WTC11 (cell line): ENCODE data around the gene NPEPL1. TPM values are rescaled to one million over a fixed set of nuclear protein-coding genes. Genes with fewer than 3 reads are reported as not detected.

Experiments used
- ATAC-seq: fragments of 200-7000 bp; cut with Tn5 transposase; 2 replicates; pipeline ENCODE4 v1.10.0; 2021; ENCODE audit warnings: mild to moderate bottlenecking, moderate library complexity
- CTCF ChIA-PET: fragments of 300-600 bp; sonication (Branson Sonifier 250); formaldehyde crosslinking; loops from one replicate; lab custom pipeline; 2021; ENCODE audit warnings: antibody characterized with exemption; lab: Charles Lee
- POLR2A ChIA-PET: fragments of 350-600 bp; sonication (Branson Sonifier 250); formaldehyde crosslinking; loops from one replicate; lab custom pipeline; 2021; ENCODE audit warnings: antibody characterized with exemption; lab: Charles Lee
- DNase-seq: peaks from one replicate; pipeline ENCODE4 v3.0.0; 2021; ENCODE audit warnings: low spot score
- H3K27ac Mint-ChIP-seq: 2 replicates; pipeline ENCODE4 v1.8.0; 2021; ENCODE audit warnings: mixed read lengths
- H3K27me3 Mint-ChIP-seq: 2 replicates; pipeline ENCODE4 v1.8.0; 2021; ENCODE audit warnings: low read depth, mild to moderate bottlenecking, moderate library complexity, mixed read lengths
- H3K36me3 Mint-ChIP-seq: 2 replicates; pipeline ENCODE4 v1.8.0; 2021; ENCODE audit warnings: mixed read lengths
- H3K4me1 Mint-ChIP-seq: 2 replicates; pipeline ENCODE4 v1.8.0; 2022; ENCODE audit warnings: mixed read lengths
- H3K4me3 Mint-ChIP-seq: 2 replicates; pipeline ENCODE4 v1.8.0; 2021; ENCODE audit warnings: mild to moderate bottlenecking, moderate library complexity, mixed read lengths
- H3K9me3 Mint-ChIP-seq: 2 replicates; pipeline ENCODE4 v1.8.0; 2021; ENCODE audit warnings: mixed read lengths
- CREM ChIP-seq: sonication (generic); formaldehyde crosslinking; IDR thresholded peaks from 2 replicates; pipeline ENCODE4 v1.8.1; 2022; ENCODE audit warnings: mild to moderate bottlenecking, missing genetic modification reagents, moderate library complexity
- JAZF1 ChIP-seq: fragments of 250-450 bp; sonication (Bioruptor Pico); IDR thresholded peaks from 2 replicates; pipeline ENCODE4 v1.9.0; 2021; ENCODE audit warnings: moderate library complexity, mild to moderate bottlenecking, inconsistent platforms
- MYBL2 ChIP-seq: sonication (generic); formaldehyde crosslinking; IDR thresholded peaks from 2 replicates; pipeline ENCODE4 v1.8.1; 2023; ENCODE audit warnings: mild to moderate bottlenecking, moderate library complexity, missing genetic modification reagents
- SMAD4 ChIP-seq: sonication (generic); formaldehyde crosslinking; IDR thresholded peaks from 2 replicates; pipeline ENCODE4 v1.8.0; 2022; ENCODE audit warnings: mild to moderate bottlenecking, missing genetic modification reagents
- total RNA-seq: library from RNA; stranded (reverse); gene quantifications from 3 replicates; pipeline ENCODE4 v1.2.3, GENCODE V29; 2021
- TF ChIP-seq, protein P1 (sequence below): sonication (generic); formaldehyde crosslinking; IDR thresholded peaks from 2 replicates; pipeline ENCODE4 v1.8.0; 2023; ENCODE audit warnings: missing genetic modification reagents, mild to moderate bottlenecking, borderline replicate concordance
- TF ChIP-seq, protein P2 (sequence below): fragments of 250-450 bp; sonication (Bioruptor Pico); IDR thresholded peaks from 2 replicates; pipeline ENCODE4 v1.9.0; 2021; ENCODE audit warnings: moderate library complexity, mild to moderate bottlenecking, inconsistent platforms, borderline replicate concordance
- TF ChIP-seq, protein P3 (sequence below): sonication (generic); formaldehyde crosslinking; IDR thresholded peaks from 2 replicates; pipeline ENCODE4 v1.8.0; 2023; ENCODE audit warnings: mild to moderate bottlenecking, missing genetic modification reagents
- TF ChIP-seq, protein P4 (sequence below): sonication (generic); formaldehyde crosslinking; IDR thresholded peaks from 2 replicates; pipeline ENCODE4 v1.8.1; 2023; ENCODE audit warnings: mild to moderate bottlenecking, missing genetic modification reagents
- TF ChIP-seq, protein P5 (sequence below): sonication (generic); formaldehyde crosslinking; IDR thresholded peaks from 2 replicates; pipeline ENCODE4 v1.8.1; 2022; ENCODE audit warnings: low read depth, mild to moderate bottlenecking, moderate library complexity, missing genetic modification reagents, borderline replicate concordance

Gene NPEPL1
- total RNA-seq, 1 experiment from 2014 or later: 39.9 TPM

DNA sequence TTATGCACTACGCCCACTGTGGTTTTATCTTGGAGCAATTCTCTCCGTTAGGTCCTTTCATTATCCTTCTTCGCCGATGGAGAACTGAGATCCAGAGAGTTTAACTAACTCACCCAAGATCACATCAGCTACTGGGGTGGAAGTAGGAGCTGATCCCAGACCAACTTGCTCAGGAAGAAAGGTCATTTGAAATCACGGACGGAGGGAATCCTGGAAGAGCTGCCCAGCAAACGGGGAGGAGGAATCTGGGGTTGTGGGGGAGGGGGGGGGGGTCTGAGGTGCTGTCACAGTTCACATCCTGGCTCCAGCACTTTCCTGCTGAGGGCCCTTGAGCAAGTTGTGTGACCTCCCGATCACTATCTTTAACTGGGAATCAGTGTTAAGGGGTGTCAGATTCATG is 62.0 kb downstream of the NPEPL1 start:
- H3K27me3 Mint-ChIP-seq: peaks cover 49% of the 10 kb centered on the region
- ChIA-PET CTCF (interaction anchor here (1.2 to 2.1 kb wide), 2 partner anchors 8 to 84 kb away, joined by 6 to 8 read pairs; no protein-coding TSS in a partner anchor), POLR2A (interaction anchor here (0.6 kb wide), 1 partner anchor 38 kb away, joined by 3 read pairs; no protein-coding TSS in a partner anchor)

DNA sequence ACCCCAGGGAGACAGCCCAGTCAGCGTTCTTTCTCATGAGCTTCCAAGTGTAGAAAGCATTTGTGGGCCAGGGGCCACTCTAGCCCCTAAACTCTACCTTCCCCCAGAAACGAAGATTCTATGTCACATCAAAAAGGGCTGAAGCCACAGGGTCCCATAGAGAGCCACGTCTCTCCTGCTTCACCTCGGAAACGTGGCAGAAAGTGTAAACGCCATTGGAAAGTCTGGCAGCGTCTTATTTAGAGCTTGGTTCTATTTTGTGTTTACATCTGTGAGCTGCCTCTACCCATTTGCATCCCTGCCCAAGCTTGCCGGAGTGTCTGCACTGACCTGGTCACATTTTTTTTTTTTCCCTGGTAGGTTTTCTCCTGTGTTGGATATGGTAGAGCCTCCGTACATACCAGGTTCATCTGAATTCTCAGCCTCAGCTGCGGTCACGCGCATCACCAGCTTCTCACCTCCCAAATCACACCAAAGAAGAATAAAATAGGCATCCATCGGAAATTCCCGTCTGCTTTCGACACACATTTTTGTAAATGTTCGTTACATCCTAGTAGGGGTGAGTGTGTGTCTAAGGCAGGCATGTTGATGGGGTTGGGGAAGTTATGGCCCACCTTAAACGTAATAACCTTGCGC is 62.6 kb downstream of the NPEPL1 start:
- H3K4me3 Mint-ChIP-seq: no peak overlapping the region
- TF ChIP-seq, protein P1, sequence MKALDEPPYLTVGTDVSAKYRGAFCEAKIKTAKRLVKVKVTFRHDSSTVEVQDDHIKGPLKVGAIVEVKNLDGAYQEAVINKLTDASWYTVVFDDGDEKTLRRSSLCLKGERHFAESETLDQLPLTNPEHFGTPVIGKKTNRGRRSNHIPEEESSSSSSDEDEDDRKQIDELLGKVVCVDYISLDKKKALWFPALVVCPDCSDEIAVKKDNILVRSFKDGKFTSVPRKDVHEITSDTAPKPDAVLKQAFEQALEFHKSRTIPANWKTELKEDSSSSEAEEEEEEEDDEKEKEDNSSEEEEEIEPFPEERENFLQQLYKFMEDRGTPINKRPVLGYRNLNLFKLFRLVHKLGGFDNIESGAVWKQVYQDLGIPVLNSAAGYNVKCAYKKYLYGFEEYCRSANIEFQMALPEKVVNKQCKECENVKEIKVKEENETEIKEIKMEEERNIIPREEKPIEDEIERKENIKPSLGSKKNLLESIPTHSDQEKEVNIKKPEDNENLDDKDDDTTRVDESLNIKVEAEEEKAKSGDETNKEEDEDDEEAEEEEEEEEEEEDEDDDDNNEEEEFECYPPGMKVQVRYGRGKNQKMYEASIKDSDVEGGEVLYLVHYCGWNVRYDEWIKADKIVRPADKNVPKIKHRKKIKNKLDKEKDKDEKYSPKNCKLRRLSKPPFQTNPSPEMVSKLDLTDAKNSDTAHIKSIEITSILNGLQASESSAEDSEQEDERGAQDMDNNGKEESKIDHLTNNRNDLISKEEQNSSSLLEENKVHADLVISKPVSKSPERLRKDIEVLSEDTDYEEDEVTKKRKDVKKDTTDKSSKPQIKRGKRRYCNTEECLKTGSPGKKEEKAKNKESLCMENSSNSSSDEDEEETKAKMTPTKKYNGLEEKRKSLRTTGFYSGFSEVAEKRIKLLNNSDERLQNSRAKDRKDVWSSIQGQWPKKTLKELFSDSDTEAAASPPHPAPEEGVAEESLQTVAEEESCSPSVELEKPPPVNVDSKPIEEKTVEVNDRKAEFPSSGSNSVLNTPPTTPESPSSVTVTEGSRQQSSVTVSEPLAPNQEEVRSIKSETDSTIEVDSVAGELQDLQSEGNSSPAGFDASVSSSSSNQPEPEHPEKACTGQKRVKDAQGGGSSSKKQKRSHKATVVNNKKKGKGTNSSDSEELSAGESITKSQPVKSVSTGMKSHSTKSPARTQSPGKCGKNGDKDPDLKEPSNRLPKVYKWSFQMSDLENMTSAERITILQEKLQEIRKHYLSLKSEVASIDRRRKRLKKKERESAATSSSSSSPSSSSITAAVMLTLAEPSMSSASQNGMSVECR (CRISPR knock-in tag): no peak
- no peak for TF ChIP-seq SMAD4 (CRISPR knock-in tag)
- TF ChIP-seq, protein P2, sequence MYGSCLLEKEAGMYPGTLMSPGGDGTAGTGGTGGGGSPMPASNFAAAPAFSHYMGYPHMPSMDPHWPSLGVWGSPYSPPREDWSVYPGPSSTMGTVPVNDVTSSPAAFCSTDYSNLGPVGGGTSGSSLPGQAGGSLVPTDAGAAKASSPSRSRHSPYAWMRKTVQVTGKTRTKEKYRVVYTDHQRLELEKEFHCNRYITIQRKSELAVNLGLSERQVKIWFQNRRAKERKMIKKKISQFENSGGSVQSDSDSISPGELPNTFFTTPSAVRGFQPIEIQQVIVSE (CRISPR knock-in tag): no peak
- TF ChIP-seq JAZF1: no peak
- no peak for TF ChIP-seq CREM (CRISPR knock-in tag)
- TF ChIP-seq, protein P3, sequence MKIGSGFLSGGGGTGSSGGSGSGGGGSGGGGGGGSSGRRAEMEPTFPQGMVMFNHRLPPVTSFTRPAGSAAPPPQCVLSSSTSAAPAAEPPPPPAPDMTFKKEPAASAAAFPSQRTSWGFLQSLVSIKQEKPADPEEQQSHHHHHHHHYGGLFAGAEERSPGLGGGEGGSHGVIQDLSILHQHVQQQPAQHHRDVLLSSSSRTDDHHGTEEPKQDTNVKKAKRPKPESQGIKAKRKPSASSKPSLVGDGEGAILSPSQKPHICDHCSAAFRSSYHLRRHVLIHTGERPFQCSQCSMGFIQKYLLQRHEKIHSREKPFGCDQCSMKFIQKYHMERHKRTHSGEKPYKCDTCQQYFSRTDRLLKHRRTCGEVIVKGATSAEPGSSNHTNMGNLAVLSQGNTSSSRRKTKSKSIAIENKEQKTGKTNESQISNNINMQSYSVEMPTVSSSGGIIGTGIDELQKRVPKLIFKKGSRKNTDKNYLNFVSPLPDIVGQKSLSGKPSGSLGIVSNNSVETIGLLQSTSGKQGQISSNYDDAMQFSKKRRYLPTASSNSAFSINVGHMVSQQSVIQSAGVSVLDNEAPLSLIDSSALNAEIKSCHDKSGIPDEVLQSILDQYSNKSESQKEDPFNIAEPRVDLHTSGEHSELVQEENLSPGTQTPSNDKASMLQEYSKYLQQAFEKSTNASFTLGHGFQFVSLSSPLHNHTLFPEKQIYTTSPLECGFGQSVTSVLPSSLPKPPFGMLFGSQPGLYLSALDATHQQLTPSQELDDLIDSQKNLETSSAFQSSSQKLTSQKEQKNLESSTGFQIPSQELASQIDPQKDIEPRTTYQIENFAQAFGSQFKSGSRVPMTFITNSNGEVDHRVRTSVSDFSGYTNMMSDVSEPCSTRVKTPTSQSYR (CRISPR knock-in tag): no peak
- peaks cover 47% of the 10 kb centered on the region for H3K4me1 Mint-ChIP-seq
- peaks cover 17% of the 10 kb centered on the region for H3K9me3 Mint-ChIP-seq
- H3K27me3 Mint-ChIP-seq: peaks cover 43% of the 10 kb centered on the region
- DNase-seq (no peak), ATAC-seq (no peak)
- ChIA-PET CTCF (interaction anchor here (2.1 kb wide), 1 partner anchor 8 kb away, joined by 8 read pairs; no protein-coding TSS in a partner anchor), POLR2A (no interaction called here)
- no peaks in the 10 kb centered on the region for H3K36me3 Mint-ChIP-seq
- no peak overlapping the region for H3K27ac Mint-ChIP-seq

More for the DNA sequence above, 62.0 kb downstream of the NPEPL1 start:
- ATAC-seq (no peak), DNase-seq (no peak)
- H3K27ac Mint-ChIP-seq: no peak overlapping the region
- no peak overlapping the region for H3K4me3 Mint-ChIP-seq
- H3K36me3 Mint-ChIP-seq: no peaks in the 10 kb centered on the region
- TF ChIP-seq, protein P4, sequence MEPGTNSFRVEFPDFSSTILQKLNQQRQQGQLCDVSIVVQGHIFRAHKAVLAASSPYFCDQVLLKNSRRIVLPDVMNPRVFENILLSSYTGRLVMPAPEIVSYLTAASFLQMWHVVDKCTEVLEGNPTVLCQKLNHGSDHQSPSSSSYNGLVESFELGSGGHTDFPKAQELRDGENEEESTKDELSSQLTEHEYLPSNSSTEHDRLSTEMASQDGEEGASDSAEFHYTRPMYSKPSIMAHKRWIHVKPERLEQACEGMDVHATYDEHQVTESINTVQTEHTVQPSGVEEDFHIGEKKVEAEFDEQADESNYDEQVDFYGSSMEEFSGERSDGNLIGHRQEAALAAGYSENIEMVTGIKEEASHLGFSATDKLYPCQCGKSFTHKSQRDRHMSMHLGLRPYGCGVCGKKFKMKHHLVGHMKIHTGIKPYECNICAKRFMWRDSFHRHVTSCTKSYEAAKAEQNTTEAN: no peak
- no peak for TF ChIP-seq MYBL2 (CRISPR knock-in tag)
- TF ChIP-seq, protein P5, sequence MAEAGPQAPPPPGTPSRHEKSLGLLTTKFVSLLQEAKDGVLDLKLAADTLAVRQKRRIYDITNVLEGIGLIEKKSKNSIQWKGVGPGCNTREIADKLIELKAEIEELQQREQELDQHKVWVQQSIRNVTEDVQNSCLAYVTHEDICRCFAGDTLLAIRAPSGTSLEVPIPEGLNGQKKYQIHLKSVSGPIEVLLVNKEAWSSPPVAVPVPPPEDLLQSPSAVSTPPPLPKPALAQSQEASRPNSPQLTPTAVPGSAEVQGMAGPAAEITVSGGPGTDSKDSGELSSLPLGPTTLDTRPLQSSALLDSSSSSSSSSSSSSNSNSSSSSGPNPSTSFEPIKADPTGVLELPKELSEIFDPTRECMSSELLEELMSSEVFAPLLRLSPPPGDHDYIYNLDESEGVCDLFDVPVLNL (CRISPR knock-in tag): no peak
- H3K4me1 Mint-ChIP-seq: peaks cover 47% of the 10 kb centered on the region
- peaks cover 17% of the 10 kb centered on the region for H3K9me3 Mint-ChIP-seq
